Measurements from ENCODE around the gene DOCK8.

DNA sequence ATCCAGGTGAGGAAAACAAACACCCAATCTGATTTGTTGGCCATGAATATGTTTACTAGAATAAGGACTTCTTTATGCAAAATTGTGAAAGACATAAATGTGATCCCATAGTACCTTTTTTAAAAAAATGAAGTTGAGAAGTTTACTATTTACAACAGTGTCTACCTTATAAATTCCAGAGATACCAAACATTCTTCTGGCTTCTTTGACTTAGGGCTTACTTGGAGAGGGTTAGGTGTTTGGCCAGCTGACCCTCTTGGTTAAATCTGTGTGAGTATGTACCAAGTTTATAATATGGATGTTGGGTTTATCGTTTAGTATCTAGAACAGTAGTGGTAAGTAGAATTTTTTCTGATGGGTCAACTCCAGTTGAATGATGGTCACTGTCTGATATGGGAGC is 212.3 kb downstream of the DOCK8 start:
- TF ChIP-seq, protein P1, sequence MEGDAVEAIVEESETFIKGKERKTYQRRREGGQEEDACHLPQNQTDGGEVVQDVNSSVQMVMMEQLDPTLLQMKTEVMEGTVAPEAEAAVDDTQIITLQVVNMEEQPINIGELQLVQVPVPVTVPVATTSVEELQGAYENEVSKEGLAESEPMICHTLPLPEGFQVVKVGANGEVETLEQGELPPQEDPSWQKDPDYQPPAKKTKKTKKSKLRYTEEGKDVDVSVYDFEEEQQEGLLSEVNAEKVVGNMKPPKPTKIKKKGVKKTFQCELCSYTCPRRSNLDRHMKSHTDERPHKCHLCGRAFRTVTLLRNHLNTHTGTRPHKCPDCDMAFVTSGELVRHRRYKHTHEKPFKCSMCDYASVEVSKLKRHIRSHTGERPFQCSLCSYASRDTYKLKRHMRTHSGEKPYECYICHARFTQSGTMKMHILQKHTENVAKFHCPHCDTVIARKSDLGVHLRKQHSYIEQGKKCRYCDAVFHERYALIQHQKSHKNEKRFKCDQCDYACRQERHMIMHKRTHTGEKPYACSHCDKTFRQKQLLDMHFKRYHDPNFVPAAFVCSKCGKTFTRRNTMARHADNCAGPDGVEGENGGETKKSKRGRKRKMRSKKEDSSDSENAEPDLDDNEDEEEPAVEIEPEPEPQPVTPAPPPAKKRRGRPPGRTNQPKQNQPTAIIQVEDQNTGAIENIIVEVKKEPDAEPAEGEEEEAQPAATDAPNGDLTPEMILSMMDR (IDR thresholded peaks at IDR 0.05; ENCODE audit: low read length) = no peak
- TF ChIP-seq EZH2 (optimal IDR thresholded peaks at IDR 0.05; ENCODE audit: low read depth, low read length) = no peak
